Ovary (tissue), 3 donors: Measurements from ENCODE around the gene RPN2.

Experiments used
- EP300 ChIP-seq: sonication (generic); formaldehyde crosslinking; IDR thresholded peaks from one replicate; pipeline ENCODE4 v1.6.1; 2017; ENCODE audit warnings: antibody characterized with exemption
- POLR2A ChIP-seq: fragments of 450-650 bp; IDR thresholded peaks from one replicate; pipeline ENCODE4 v1.6.1; 2017; ENCODE audit warnings: antibody characterized with exemption, mild to moderate bottlenecking, moderate library complexity
- TF ChIP-seq, protein P1 (sequence below), 3 donors: fragments of 450-650 bp in 2 of 3; fragments of 200-600 bp in 1 of 3; IDR thresholded peaks; one replicate each; pipeline versions ENCODE4 v1.5.1 to v1.8.0; 2016 to 2022; ENCODE audit warnings: antibody characterized with exemption in 3 of 3, mild to moderate bottlenecking in 1 of 3
- donor health status: DM: no; HTN: no; CAD: no.

DNA sequence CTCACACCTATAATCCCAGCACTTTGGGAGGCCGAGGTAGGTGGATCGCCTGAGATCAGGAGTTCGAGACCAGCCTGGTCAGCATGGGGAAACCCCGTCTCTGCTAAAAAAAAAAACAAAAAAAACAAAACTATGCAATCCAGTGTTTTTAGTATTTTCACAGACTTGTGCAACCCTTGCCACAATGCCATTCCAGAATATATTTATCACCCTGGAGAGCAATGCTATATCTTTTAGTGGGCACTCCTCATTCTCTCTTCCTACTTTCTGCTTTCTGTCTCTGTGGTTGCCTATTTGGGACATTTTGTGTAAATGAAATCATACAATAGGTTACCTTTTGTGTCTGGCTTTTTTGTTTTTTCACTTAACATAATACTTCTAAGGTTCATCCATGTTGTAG lies 39.3 kb downstream of the RPN2 start:
- TF ChIP-seq, protein P1, sequence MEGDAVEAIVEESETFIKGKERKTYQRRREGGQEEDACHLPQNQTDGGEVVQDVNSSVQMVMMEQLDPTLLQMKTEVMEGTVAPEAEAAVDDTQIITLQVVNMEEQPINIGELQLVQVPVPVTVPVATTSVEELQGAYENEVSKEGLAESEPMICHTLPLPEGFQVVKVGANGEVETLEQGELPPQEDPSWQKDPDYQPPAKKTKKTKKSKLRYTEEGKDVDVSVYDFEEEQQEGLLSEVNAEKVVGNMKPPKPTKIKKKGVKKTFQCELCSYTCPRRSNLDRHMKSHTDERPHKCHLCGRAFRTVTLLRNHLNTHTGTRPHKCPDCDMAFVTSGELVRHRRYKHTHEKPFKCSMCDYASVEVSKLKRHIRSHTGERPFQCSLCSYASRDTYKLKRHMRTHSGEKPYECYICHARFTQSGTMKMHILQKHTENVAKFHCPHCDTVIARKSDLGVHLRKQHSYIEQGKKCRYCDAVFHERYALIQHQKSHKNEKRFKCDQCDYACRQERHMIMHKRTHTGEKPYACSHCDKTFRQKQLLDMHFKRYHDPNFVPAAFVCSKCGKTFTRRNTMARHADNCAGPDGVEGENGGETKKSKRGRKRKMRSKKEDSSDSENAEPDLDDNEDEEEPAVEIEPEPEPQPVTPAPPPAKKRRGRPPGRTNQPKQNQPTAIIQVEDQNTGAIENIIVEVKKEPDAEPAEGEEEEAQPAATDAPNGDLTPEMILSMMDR (IDR thresholded peaks at IDR 0.05), result no peak
- no peak for TF ChIP-seq POLR2A
- TF ChIP-seq EP300, result no peak
